Pons (tissue), 1 donor: ENCODE data around the gene C17orf58.

Source experiments
- DNase-seq: peaks from one replicate; pipeline ENCODE4 v3.0.0-alpha.2; 2016; ENCODE audit warnings: low spot score

C17orf58 gene

DNA sequence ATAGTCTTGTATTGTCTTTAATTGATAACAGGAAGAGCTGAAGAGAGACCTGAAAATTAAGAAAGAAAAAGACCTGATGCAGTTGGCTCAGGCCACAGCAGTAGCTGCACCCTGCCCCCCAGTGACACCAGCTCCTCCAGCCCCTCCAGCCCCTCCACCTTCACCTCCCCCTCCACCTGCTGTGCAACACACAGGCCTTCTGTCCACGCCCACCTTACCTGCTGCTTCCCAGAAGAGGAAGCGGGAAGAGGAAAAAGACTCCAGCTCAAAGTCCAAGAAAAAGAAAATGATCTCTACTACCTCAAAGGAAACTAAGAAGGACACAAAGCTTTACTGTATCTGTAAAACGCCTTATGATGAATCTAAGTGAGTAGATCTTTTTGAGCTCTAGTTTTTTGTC is 36.8 kb downstream of the C17orf58 start:
- no peak for DNase-seq

DNA sequence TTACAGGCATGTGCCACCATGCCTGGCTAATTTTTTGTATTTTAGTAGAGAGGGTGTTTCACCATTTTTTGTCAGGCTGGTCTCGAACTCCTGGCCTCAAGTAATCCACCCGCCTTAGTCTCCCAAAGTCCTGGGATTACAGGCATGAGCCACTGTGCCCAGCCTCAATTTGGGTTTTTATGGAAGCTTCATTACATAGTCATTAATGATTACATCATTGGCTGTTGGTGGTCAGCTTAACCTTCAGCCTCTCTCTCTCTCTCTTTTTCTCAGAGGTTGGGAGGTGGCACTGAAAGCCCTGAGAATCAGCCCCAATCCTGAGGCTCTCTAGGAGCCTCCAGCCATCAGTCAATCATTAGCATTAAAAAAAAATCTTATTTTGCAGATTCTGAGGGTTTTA is 45.3 kb downstream of the C17orf58 start:
- DNase-seq, result no peak

DNA sequence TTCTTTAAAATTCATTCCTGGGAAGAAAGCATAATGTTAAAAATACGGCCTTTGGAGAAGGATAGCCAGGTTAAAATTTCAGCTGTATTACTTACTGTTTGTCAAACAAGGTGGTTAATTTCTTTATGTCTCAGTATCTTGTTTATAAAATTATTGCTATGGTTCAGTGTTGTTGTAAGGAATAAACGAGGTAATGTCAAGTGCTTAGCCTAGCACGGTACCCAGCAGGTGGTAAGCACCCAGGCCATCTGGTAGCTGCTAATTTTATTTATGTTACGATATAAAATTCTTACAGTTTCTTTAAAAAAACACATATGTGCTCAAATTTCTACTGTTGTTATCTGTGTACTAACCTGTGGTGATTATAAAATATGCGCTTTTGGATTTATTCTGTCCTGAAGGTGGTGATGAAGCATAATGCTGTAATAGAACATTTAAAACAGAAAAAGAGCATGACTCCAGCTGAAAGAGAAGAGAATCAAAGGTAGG is 48.9 kb downstream of the C17orf58 start:
- DNase-seq, result no peak

DNA sequence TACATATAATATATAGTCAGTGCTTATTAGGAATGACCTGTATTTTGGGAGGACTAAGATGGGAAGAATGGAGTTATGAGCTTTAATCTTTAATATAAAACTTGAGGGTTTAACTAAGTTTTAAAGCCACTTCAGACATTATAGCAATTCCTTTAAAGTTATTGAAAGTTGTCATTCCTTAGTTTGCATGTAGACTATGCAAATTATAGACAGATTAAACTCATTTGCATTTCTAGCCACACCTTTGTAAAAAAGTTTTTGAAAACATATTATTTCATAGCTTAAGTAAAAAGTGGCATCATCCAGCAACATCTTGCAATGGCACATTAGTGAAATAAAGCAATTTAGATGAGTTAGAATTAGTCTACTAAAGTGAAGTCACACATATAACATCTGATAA is 49.8 kb downstream of the C17orf58 start:
- DNase-seq, result no peak

DNA sequence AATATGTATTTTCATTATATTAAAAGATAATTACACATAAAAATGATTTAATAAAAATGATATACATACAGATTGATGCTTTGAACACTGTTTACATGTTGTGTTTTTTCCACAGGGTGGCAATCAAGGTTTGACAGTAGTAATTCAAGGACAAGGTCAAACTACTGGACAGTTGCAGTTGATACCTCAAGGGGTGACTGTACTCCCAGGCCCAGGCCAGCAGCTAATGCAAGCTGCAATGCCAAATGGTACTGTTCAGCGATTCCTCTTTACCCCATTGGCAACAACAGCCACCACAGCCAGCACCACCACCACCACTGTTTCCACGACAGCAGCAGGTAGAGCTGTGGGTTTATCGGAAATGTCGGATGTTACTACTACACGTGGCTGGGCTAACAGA is 52.2 kb downstream of the C17orf58 start:
- DNase-seq, result no peak

DNA sequence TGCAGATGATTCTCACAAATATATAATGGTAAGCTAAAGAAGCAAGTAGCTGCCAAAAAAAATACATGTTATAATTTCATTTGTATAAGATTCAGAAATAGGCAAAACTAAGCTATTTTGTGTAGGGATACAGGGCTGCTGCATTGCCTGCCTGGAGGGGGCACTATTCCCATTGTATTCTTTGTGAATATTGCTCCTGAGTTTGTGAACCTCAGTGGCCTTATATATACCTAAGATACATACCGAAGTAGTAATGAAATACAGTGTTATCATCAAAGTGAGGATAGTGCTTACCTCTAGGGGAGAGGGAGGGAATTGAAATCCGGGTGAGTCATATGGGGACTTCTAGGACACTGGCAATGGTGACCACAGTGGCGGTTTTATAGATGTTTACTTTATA is 53.5 kb downstream of the C17orf58 start:
- no peak for DNase-seq
